Measurements from ENCODE around the gene TCHHL1. TPM values are rescaled to one million over a fixed set of nuclear protein-coding genes. Genes with fewer than 3 reads are reported as not detected.

The TCHHL1 gene
- total and polyA plus RNA-seq, 2 of the 13 experiments (the other 11 are each of a cell fraction or from before 2014, with no cell fraction given), result not detected

DNA sequence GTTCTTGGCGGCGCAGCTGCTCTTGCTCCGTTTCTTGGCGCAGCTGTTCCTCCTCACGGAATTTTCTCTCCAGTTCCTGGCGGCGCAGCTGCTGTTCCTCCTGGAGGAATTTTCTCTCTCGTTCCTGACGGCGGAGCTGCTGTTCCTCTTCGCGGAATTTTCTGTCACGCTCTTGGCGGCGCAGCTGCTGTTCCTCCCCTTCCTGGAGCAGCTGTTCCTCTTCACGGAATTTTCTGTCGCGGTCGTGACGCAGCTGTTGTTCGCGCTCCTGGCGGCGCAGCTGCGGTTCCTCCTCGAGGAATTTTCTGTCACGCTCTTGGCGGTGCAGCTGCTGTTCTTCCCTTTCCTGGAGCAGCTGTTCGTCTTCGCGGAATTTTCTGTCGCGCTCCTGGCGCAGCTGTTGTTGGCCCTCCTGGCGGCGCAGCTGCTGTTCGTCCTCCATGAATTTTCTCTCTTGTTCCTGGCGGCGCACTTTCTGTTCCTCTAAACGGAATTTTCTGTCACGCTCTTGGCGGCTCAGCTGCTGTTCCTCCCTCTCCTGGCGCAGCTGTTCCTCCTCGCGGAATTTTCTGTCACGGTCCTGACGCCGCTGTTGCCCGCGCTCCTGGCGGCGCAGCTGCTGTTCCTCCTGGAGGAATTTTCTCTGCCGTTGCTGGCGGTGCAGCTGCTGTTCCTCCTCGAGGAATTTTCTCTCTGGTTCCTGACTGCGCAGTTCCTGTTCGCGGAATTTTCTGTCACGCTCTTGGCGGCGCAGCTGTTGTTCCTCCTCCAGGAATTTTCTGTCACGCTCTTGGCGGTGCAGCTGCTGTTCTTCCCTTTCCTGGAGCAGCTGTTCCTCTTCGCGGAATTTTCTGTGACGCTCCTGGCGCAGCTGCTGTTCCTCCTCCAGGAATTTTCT is 19.4 kb upstream of the TCHHL1 start:
- in situ Hi-C loops (cut with HindIII; ENCODE audit: extremely low pct_ligation_motif_present, low pct_unique_long_range_greater_than_20kb), result no loop called here
- no peak for ATAC-seq
- no peaks in the 10 kb centered on the region for H4K20me1 ChIP-seq (ENCODE audit: insufficient read depth, low read length)
- H3K9ac ChIP-seq (ENCODE audit: insufficient read depth, low read depth, low read length), result no peak overlapping the region
- no peak overlapping the region for H3K4me3 ChIP-seq (replicated peaks in 1 of 3; ENCODE audit: insufficient read depth in 1 of 3, low read depth in 2 of 3, low read length in 3 of 3)
- POLR2A ChIA-PET, result no interaction called here
- H3K27ac ChIP-seq (ENCODE audit: extremely low read length, insufficient read depth, low read length), result no peak overlapping the region
- intact Hi-C loops (cut with micrococcal nuclease; ENCODE audit: unreplicated experiment), result no loop called here
- H3K36me3 ChIP-seq (replicated peaks in 1 of 2; ENCODE audit: control insufficient read depth in 1 of 2, insufficient read depth in 2 of 2, low read length in 2 of 2), result no peaks in the 10 kb centered on the region
- CTCF ChIA-PET (ENCODE audit: low intra/inter-chr PET ratio, low total read pairs), result no interaction called here
- TF ChIP-seq ZNF768 (CRISPR knock-in tag; IDR thresholded peaks at IDR 0.05) (no peak), SUZ12 (IDR thresholded peaks at IDR 0.05; ENCODE audit: low read depth, low read length) (no peak), CEBPB (IDR thresholded peaks at IDR 0.05; ENCODE audit: borderline replicate concordance, low read depth, low read length) (no peak), ZNF224 (CRISPR knock-in tag; IDR thresholded peaks at IDR 0.05) (no peak), ZC3H4 (CRISPR knock-in tag; IDR thresholded peaks at IDR 0.05; ENCODE audit: borderline replicate concordance) (no peak), FOXP1 (IDR thresholded peaks at IDR 0.05) (no peak), FOXP1 (CRISPR knock-in tag; IDR thresholded peaks at IDR 0.05) (no peak), TBX2 (CRISPR knock-in tag; IDR thresholded peaks at IDR 0.05; ENCODE audit: borderline replicate concordance) (no peak), CREBL2 (CRISPR knock-in tag; IDR thresholded peaks at IDR 0.05; ENCODE audit: borderline replicate concordance) (no peak), KDM4B (CRISPR knock-in tag; IDR thresholded peaks at IDR 0.05) (no peak), SKI (IDR thresholded peaks at IDR 0.05; ENCODE audit: partially characterized antibody) (no peak), ZNF644 (CRISPR knock-in tag; IDR thresholded peaks at IDR 0.05; ENCODE audit: low read depth) (no peak), ZNF816 (CRISPR knock-in tag; IDR thresholded peaks at IDR 0.05; ENCODE audit: borderline replicate concordance) (no peak), ZNF746 (CRISPR knock-in tag; IDR thresholded peaks at IDR 0.05) (no peak), POGK (CRISPR knock-in tag; conservative IDR thresholded peaks at IDR 0.05) (no peak), ZNF121 (CRISPR knock-in tag; IDR thresholded peaks at IDR 0.05) (no peak), ZNF503 (CRISPR knock-in tag; IDR thresholded peaks at IDR 0.05) (no peak), AGO1 (IDR thresholded peaks at IDR 0.05; ENCODE audit: low read depth, low read length, poor library complexity, severe bottlenecking) (no peak)
- peaks cover 5 to 43% of the 10 kb centered on the region in 2 experiments; a peak in 3 of 5 replicates for H3K27me3 ChIP-seq (ENCODE audit: control insufficient read depth in 1 of 2, insufficient read depth in 2 of 2, low read length in 2 of 2)
- WGBS (ENCODE audit: low lambda C conversion rate), result 84% methylated on average over 67 of the region's 67 CpGs
- no peaks in the 10 kb centered on the region for H3K4me1 ChIP-seq (ENCODE audit: insufficient read depth, low read length)
- no peaks in the 10 kb centered on the region for H3K79me2 ChIP-seq (ENCODE audit: insufficient read depth, low read length)
- BruUV-seq (replicated peaks), result no TSS peak
- DNase-seq (ENCODE audit: low spot score), result no peak
- H3K9me3 ChIP-seq (ENCODE audit: low read length), result no peaks in the 10 kb centered on the region
- no peak overlapping the region for H3K4me2 ChIP-seq (ENCODE audit: low read depth, low read length)
- no peak for FAIRE-seq
- no peak overlapping the region for H2AFZ ChIP-seq (ENCODE audit: low read length)

All from HepG2 (cell line).